Panc1 (cell line): ENCODE data around the gene ASNS. TPM values are rescaled to one million over a fixed set of nuclear protein-coding genes. Genes with fewer than 3 reads are reported as not detected.
"Not testable (repeated sequence)": the region's sequence is repeated elsewhere in the genome, so short reads cannot be mapped to it uniquely, and the experiment has no call there.

Source experiments
- ATAC-seq: fragments of 200-7000 bp; cut with Tn5 transposase; 2 replicates; pipeline ENCODE4 v1.9.1; 2020; ENCODE audit warnings: mild to moderate bottlenecking, moderate library complexity
- BruUV-seq: library from RNA; stranded (reverse); fragments of 400-500 nt; replicated peaks from 2 replicates; lab custom pipeline; 2021; lab: Mats Ljungman, UMichigan
- CTCF ChIA-PET: fragments of 300-600 bp; sonication (Branson Sonifier 250); formaldehyde crosslinking; loops from one replicate; lab custom pipeline; 2022; ENCODE audit warnings: antibody characterized with exemption; lab: Charles Lee
- POLR2A ChIA-PET: fragments of 300-600 bp; sonication (Branson Sonifier 250); formaldehyde crosslinking; loops from one replicate; lab custom pipeline; 2022; ENCODE audit warnings: antibody characterized with exemption; lab: Charles Lee
- DNase-seq: peaks from one replicate; pipeline ENCODE4 v3.0.0-alpha.2; 2010; ENCODE audit warnings: low read depth, low spot score
- H3K27ac ChIP-seq: 2 replicates; pipeline ENCODE4 v1.5.1; 2011; ENCODE audit warnings: mild to moderate bottlenecking, low read length, inconsistent platforms
- H3K27me3 ChIP-seq: fragments of 200-500 bp; sonication (Bioruptor generic); 2 replicates; pipeline ENCODE4 v1.6.0; 2014; ENCODE audit warnings: low read length, inconsistent platforms; ENCODE audit not compliant: control insufficient read depth, insufficient read depth
- H3K36me3 ChIP-seq: fragments of 200-500 bp; sonication (Bioruptor generic); 2 replicates; pipeline ENCODE4 v1.5.1; 2014; ENCODE audit warnings: inconsistent platforms, mild to moderate bottlenecking, low read length, moderate library complexity; ENCODE audit not compliant: control insufficient read depth, insufficient read depth
- H3K4me1 ChIP-seq: 2 replicates; pipeline ENCODE4 v1.5.1; 2011; ENCODE audit warnings: inconsistent platforms, mild to moderate bottlenecking, low read length, moderate library complexity; ENCODE audit not compliant: control insufficient read depth, insufficient read depth
- H3K4me3 ChIP-seq, 2 experiments: 2 replicates each; pipeline ENCODE4 v1.5.1; 2011 to 2012; ENCODE audit warnings: low read depth in 2 of 2, low read length in 2 of 2, mild to moderate bottlenecking in 2 of 2, inconsistent platforms in 1 of 2, moderate library complexity in 1 of 2
- H3K9me3 ChIP-seq: fragments of 200-500 bp; sonication (Bioruptor generic); 2 replicates; pipeline ENCODE4 v1.5.1; 2014; ENCODE audit warnings: low read depth, mild to moderate bottlenecking, inconsistent platforms, low read length, moderate library complexity; ENCODE audit not compliant: control insufficient read depth, insufficient read depth
- CTCF ChIP-seq: fragments of 450-650 bp; IDR thresholded peaks from 2 replicates; pipeline ENCODE4 v1.5.1; 2017; ENCODE audit warnings: mild to moderate bottlenecking
- POLR2AphosphoS5 ChIP-seq: IDR thresholded peaks from 2 replicates; pipeline ENCODE4 v1.6.1; 2012; ENCODE audit warnings: mild to moderate bottlenecking, low read depth, low read length, moderate library complexity
- REST ChIP-seq, 2 experiments: IDR thresholded peaks; 2 replicates each; pipeline ENCODE4 v1.6.1; 2011 to 2012; ENCODE audit warnings: low read depth in 2 of 2, control low read depth in 1 of 2, low read length in 1 of 2, mild to moderate bottlenecking in 1 of 2, moderate library complexity in 1 of 2; ENCODE audit not compliant: insufficient read depth in 1 of 2
- SIN3A ChIP-seq: IDR thresholded peaks from 2 replicates; pipeline ENCODE4 v1.6.1; 2012; ENCODE audit warnings: low read depth, mild to moderate bottlenecking, low read length, moderate library complexity, borderline replicate concordance; ENCODE audit not compliant: insufficient read depth
- TCF7L2 ChIP-seq: IDR thresholded peaks from 2 replicates; pipeline ENCODE4 v1.6.1; 2011; ENCODE audit warnings: mild to moderate bottlenecking, low read depth, low read length, inconsistent platforms
- in situ Hi-C: cut with HindIII; loops from 2 replicates; pipeline ENCODE4 v1.10.0; 2016; ENCODE audit warnings: low sequenced_read_pairs, low pct_unique_long_range_greater_than_20kb
- intact Hi-C: fragments of 100-400 bp; cut with micrococcal nuclease; formaldehyde crosslinking; loops from one replicate; pipeline ENCODE4 v1.10.0; 2022; ENCODE audit not compliant: unreplicated experiment
- total RNA-seq: library from RNA; stranded (reverse); gene quantifications from one replicate; pipeline ENCODE4 v1.2.1, GENCODE V29; 2021; ENCODE audit not compliant: unreplicated experiment

The ASNS gene
- total RNA-seq, 1 experiment from 2014 or later = 91.4 TPM

DNA sequence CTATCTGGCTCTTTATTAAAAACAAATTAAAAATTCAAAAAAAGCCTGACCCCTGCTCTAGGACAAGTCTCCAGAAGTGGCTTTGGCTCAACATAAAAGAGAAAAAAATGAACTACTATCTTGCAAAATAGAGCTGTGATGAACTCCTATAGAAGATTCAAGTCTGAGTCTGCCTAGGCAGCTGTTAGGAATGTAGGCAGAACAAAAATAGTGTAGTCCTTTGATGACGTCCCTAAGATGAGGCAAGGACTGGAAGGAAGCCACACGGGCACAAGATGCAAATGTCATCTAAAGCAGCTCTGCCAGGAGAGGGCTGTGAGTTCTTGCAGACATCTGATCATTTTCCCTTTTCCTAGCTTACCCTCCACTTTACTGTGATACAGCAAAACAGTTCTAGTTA, 20.5 kb downstream of the ASNS start:
- CTCF ChIA-PET = no interaction called here
- in situ Hi-C loops = no loop called here
- BruUV-seq = no TSS peak

GRCh38 chr7:97850262-97851031, 21.8 kb downstream of the ASNS start:
- H3K27me3 ChIP-seq, BruUV-seq, H3K4me3 ChIP-seq, DNase-seq, intact Hi-C loops, H3K9me3 ChIP-seq, ATAC-seq, H3K4me1 ChIP-seq, H3K27ac ChIP-seq, POLR2A ChIA-PET, in situ Hi-C loops, CTCF ChIA-PET: not testable (repeated sequence)
- peaks cover 13% of the 10 kb centered on the region for H3K36me3 ChIP-seq

More for the DNA sequence above, 20.5 kb downstream of the ASNS start:
- no peak for DNase-seq
- H3K4me1 ChIP-seq = no peaks in the 10 kb centered on the region
- no peak for ATAC-seq
- no peak overlapping the region for H3K4me3 ChIP-seq
- no peak overlapping the region for H3K27ac ChIP-seq
- POLR2A ChIA-PET = interaction anchor here (0.5 kb wide), 1 partner anchor 1762 kb away, joined by 3 read pairs; no protein-coding TSS in a partner anchor
- peaks cover 15% of the 10 kb centered on the region for H3K36me3 ChIP-seq
- TF ChIP-seq POLR2AphosphoS5 = no peak
- TF ChIP-seq CTCF = no peak
- TF ChIP-seq TCF7L2 = no peak
- H3K27me3 ChIP-seq = no peaks in the 10 kb centered on the region
- intact Hi-C loops = no loop called here
- H3K9me3 ChIP-seq = no peaks in the 10 kb centered on the region

GRCh38 chr7:97847791-97848190, 24.4 kb downstream of the ASNS start:
- POLR2A ChIA-PET = no interaction called here
- no peaks in the 10 kb centered on the region for H3K9me3 ChIP-seq
- H3K36me3 ChIP-seq = no peaks in the 10 kb centered on the region
- intact Hi-C loops (loop anchor here (5.0 to 10.0 kb wide), 3 partner anchors 165 to 1933 kb away; no protein-coding TSS in a partner anchor), in situ Hi-C loops (no loop called here)
- DNase-seq = no peak
- ATAC-seq = no peak; the same call in 1 of the 2 replicates
- no TSS peak for BruUV-seq
- no peaks in the 10 kb centered on the region for H3K4me1 ChIP-seq
- CTCF ChIA-PET = no interaction called here
- no peak overlapping the region for H3K4me3 ChIP-seq
- H3K27ac ChIP-seq = no peak overlapping the region
- TF ChIP-seq TCF7L2 (no peak), POLR2AphosphoS5 (no peak), CTCF (no peak), REST (IDR thresholded peaks at IDR 0.05; ENCODE audit: insufficient read depth in 1 of 2, low read depth in 2 of 2, low read length in 1 of 2) (no peak), SIN3A (no peak)
- H3K27me3 ChIP-seq = no peaks in the 10 kb centered on the region
